ENCODE data around the gene KRT5.

GRCh38 chr12:52508211-52508610 lies 12.0 kb downstream of the KRT5 start:
- TF ChIP-seq, protein P1, sequence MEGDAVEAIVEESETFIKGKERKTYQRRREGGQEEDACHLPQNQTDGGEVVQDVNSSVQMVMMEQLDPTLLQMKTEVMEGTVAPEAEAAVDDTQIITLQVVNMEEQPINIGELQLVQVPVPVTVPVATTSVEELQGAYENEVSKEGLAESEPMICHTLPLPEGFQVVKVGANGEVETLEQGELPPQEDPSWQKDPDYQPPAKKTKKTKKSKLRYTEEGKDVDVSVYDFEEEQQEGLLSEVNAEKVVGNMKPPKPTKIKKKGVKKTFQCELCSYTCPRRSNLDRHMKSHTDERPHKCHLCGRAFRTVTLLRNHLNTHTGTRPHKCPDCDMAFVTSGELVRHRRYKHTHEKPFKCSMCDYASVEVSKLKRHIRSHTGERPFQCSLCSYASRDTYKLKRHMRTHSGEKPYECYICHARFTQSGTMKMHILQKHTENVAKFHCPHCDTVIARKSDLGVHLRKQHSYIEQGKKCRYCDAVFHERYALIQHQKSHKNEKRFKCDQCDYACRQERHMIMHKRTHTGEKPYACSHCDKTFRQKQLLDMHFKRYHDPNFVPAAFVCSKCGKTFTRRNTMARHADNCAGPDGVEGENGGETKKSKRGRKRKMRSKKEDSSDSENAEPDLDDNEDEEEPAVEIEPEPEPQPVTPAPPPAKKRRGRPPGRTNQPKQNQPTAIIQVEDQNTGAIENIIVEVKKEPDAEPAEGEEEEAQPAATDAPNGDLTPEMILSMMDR (conservative IDR thresholded peaks at IDR 0.05), result no peak
- TF ChIP-seq ZFX (IDR thresholded peaks at IDR 0.05), result no peak
